Measurements from ENCODE around the gene FAM174C.
A peak's percentile ranks its signal among the peaks of the same experiment; 100 is the strongest.

FAM174C gene

GRCh38 chr19:1311543-1312091, 36.3 kb downstream of the FAM174C start:
- H3K27ac ChIP-seq = no peak overlapping the region

GRCh38 chr19:1312767-1313694, 37.7 kb downstream of the FAM174C start:
- TF ChIP-seq ZFX (IDR thresholded peaks at IDR 0.05; ENCODE audit: borderline replicate concordance) = no peak
- TF ChIP-seq, protein P1, sequence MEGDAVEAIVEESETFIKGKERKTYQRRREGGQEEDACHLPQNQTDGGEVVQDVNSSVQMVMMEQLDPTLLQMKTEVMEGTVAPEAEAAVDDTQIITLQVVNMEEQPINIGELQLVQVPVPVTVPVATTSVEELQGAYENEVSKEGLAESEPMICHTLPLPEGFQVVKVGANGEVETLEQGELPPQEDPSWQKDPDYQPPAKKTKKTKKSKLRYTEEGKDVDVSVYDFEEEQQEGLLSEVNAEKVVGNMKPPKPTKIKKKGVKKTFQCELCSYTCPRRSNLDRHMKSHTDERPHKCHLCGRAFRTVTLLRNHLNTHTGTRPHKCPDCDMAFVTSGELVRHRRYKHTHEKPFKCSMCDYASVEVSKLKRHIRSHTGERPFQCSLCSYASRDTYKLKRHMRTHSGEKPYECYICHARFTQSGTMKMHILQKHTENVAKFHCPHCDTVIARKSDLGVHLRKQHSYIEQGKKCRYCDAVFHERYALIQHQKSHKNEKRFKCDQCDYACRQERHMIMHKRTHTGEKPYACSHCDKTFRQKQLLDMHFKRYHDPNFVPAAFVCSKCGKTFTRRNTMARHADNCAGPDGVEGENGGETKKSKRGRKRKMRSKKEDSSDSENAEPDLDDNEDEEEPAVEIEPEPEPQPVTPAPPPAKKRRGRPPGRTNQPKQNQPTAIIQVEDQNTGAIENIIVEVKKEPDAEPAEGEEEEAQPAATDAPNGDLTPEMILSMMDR (IDR thresholded peaks at IDR 0.05) = no peak
- no peak overlapping the region for H3K27ac ChIP-seq

More at GRCh38 chr19:1311543-1312091, 36.3 kb downstream of the FAM174C start:
- TF ChIP-seq, protein P1 (IDR thresholded peaks at IDR 0.05) = no peak
- no peak for TF ChIP-seq ZFX (IDR thresholded peaks at IDR 0.05; ENCODE audit: borderline replicate concordance)

DNA sequence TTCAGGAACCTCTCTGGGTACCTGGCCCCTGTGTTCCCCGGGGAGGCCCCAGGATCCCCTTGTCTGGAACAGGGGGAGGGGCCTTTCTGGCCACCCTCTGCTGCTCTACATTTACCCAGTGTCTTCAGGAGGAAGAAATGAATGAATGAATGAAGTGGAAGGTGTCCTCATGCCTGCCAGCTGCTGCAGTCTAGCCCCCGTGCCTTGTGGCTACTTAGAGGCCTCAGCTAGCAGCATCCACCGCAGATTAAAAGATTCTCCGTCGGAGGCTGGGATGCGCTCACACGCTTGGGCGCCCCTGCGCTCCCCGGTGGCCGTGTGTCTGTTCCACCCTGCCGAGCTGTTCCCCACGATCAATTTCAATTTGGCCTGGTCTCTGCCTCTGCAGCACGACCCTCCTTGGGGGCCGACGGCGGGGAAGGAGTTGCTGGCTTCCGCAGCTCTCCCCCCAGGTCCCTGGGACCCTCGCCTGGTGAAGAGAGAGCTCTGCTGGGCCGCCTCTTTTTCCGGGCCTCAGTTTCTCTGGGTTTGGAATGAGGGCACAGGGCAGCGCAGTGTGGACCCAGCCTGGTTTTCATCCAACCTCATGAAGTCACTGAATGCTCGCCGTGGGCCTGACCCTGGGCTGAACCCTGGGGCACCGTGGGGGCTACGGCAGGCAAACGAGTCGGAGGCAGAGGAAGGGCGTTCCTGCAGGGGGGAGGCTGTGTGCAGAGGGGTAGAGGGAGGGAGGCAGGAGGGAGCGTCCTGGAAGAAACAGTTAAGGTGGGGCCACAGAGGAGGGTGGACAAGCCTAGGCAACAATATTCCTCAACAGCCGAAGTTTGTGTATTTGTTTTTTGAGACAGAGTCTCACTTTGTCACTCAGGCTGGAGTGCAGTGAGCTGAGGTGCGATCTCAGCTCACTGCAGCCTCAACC, 38.6 kb downstream of the FAM174C start:
- no peak overlapping the region for H3K27ac ChIP-seq
- TF ChIP-seq, protein P1 (IDR thresholded peaks at IDR 0.05) = no peak
- TF ChIP-seq ZFX (IDR thresholded peaks at IDR 0.05; ENCODE audit: borderline replicate concordance) = no peak

- TF ChIP-seq, protein P1 (IDR thresholded peaks at IDR 0.05) = peak; percentile 95
- TF ChIP-seq ZFX (IDR thresholded peaks at IDR 0.05; ENCODE audit: borderline replicate concordance) = no peak
- no peak overlapping the region for H3K27ac ChIP-seq
Measured at GRCh38 chr19:1315470-1316166, 40.3 kb downstream of the FAM174C start.

DNA sequence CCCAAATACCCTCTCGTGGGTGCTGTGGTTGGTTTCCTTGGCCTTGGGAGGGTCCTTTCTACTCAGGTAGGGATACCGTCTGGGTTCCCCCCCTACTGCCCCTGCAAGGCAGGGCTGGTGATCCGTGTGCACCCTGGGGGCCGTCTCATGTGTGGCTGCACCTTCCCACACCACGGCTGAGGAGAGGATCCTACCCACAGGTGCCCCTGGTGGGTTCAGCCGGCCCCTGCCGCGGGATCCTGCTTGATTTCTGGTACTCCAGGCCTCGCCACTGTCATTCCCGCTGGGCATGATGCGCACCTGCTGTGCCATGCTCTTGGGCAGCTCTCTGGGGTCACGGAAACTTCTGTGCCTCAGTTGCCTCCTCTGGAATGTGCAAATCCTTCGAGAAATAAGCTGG, 41.1 kb downstream of the FAM174C start:
- TF ChIP-seq, protein P1 (IDR thresholded peaks at IDR 0.05) = no peak
- TF ChIP-seq ZFX (IDR thresholded peaks at IDR 0.05; ENCODE audit: borderline replicate concordance) = no peak
- no peak overlapping the region for H3K27ac ChIP-seq

GRCh38 chr19:1317274-1318003, 42.1 kb downstream of the FAM174C start:
- TF ChIP-seq ZFX (IDR thresholded peaks at IDR 0.05; ENCODE audit: borderline replicate concordance) = no peak
- TF ChIP-seq, protein P1 (IDR thresholded peaks at IDR 0.05) = no peak
- no peak overlapping the region for H3K27ac ChIP-seq
